Measurements from ENCODE around the gene TRMT1. TPM values are rescaled to one million over a fixed set of nuclear protein-coding genes. Genes with fewer than 3 reads are reported as not detected.
A peak's percentile ranks its signal among the peaks of the same experiment; 100 is the strongest.

Gene TRMT1
- total and polyA plus RNA-seq, 2 of the 8 experiments (the other 6 are each of a cell fraction or from before 2014, with no cell fraction given) = 77.4 to 99.3 TPM

DNA sequence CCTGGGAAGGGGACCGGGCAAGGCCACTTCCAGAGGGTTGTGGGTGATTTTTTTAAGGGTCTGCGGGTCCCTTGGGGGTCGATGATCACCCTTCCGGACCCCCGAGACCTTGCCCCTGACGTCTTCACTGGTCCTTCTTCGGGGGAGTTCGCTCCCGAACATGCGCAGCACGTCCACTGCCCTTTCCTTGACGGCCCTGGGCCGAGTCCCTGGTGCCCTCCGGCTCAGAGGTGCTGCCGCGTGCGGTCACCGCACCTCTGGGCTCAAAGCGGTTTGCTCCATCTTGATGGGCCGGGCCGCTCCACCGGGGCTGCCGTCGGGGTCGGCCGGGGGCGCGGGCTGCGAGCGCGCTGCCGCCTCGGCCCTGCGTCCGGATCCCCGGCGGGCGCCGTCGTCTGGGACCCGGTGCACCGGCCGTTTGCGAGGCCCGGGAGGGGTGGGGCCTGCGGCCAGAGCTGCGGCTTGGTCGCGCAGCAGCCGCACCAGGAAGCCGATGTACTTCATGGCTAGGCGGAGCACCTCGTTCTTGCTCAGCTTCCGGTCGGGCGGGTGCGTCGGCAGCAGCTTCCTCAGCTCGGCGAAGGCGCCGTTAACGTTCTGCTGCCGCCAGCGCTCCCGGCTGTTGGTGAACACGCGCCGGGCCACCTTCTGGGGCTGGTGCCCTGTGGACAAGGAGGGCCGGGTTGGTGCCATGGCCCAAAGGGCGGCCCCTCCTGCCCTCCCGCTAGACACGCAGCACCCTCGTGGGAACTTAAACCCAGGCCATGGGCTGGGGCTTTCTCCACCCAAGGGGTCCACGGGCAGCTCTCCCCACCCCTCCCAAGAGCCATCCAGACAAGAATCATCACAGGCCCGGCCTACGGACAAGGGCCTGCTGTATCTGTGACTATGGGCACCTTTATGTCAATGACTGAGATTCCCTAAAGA is 17.2 kb downstream of the TRMT1 start (continued):
- TF ChIP-seq CHD7 (IDR thresholded peaks at IDR 0.05; ENCODE audit: insufficient replicate concordance, low read length) (no peak), CTCF (IDR thresholded peaks at IDR 0.05; ENCODE audit: control extremely low read depth in 1 of 3, insufficient read depth in 1 of 3, low read depth in 1 of 3, low read length in 3 of 3) (no peak), HDAC6 (IDR thresholded peaks at IDR 0.05; ENCODE audit: low read depth, low read length) (no peak), MAX (IDR thresholded peaks at IDR 0.05) (peak; percentile 58; the same call in 1 of the 2 replicates), BCL11A (IDR thresholded peaks at IDR 0.05; ENCODE audit: low read depth in 2 of 2, low read length in 2 of 2) (no peak)

Measured in H1 (cell line).